Lung (tissue), 12 donors: ENCODE measurements around the gene CHMP6. TPM values are rescaled to one million over a fixed set of nuclear protein-coding genes. Genes with fewer than 3 reads are reported as not detected.

Experiments used
- ATAC-seq: fragments of 200-7000 bp; cut with Tn5 transposase; one replicate; pipeline ENCODE4 v1.9.1; 2020; ENCODE audit warnings: moderate number of reproducible peaks; ENCODE audit not compliant: insufficient read depth, low FRiP score
- DNase-seq, 3 donors: peaks; one replicate each; pipeline ENCODE4 v3.0.0-alpha.2; 2013 to 2017
- H3K27ac ChIP-seq, 2 donors: one replicate each; pipeline ENCODE4 v1.5.1; 2013; ENCODE audit warnings: mild to moderate bottlenecking in 2 of 2, moderate library complexity in 2 of 2, control low read depth in 1 of 2, inconsistent platforms in 1 of 2, low read depth in 1 of 2, low read length in 1 of 2
- H3K27me3 ChIP-seq, 3 donors: one replicate each; pipeline ENCODE4 v1.5.1; 2013; ENCODE audit warnings: low read length in 2 of 3; ENCODE audit not compliant: control insufficient read depth in 3 of 3, insufficient read depth in 3 of 3
- H3K36me3 ChIP-seq, 4 donors: one replicate each; pipeline ENCODE4 v1.5.1; 2013; ENCODE audit warnings: low read length in 4 of 4, mild to moderate bottlenecking in 1 of 4, moderate library complexity in 1 of 4; ENCODE audit not compliant: control insufficient read depth in 4 of 4, insufficient read depth in 4 of 4
- H3K4me1 ChIP-seq, 5 donors: one replicate each; pipeline ENCODE4 v1.5.1; 2013; ENCODE audit warnings: low read length in 5 of 5, mild to moderate bottlenecking in 2 of 5, moderate library complexity in 1 of 5; ENCODE audit not compliant: control insufficient read depth in 5 of 5, insufficient read depth in 5 of 5
- H3K4me3 ChIP-seq: one replicate; pipeline ENCODE4 v1.5.1; 2013; ENCODE audit warnings: mild to moderate bottlenecking, control low read depth, moderate library complexity
- H3K9ac ChIP-seq, 2 donors: one replicate each; pipeline ENCODE4 v1.5.1; 2013; ENCODE audit warnings: low read length in 2 of 2, control low read depth in 1 of 2; ENCODE audit not compliant: insufficient read depth in 1 of 2
- H3K9me3 ChIP-seq, 4 donors: one replicate each; pipeline ENCODE4 v1.5.1; 2013; ENCODE audit warnings: low read length in 3 of 4, mild to moderate bottlenecking in 1 of 4, moderate library complexity in 1 of 4; ENCODE audit not compliant: control insufficient read depth in 4 of 4, insufficient read depth in 3 of 4
- CTCF ChIP-seq: IDR thresholded peaks from 2 replicates; pipeline ENCODE4 v1.5.1; 2012; ENCODE audit warnings: mild to moderate bottlenecking; ENCODE audit errors: control extremely low read depth, extremely low read depth
- WGBS, 2 donors: extraction: QIAGEN DNeasy Blood & Tissue Kit; methylation state at CpG; one replicate each; pipeline ENCODE4 v1.1.7; 2013; 5-methylcytosine and 5-hydroxymethylcytosine counted together
- polyA plus RNA-seq, 2 donors: library from polyadenylated mRNA; stranded (reverse); fragments of 200-250 nt; gene quantifications; one replicate each; pipeline ENCODE4 v1.2.1, GENCODE V29; 2013
- total RNA-seq, 2 donors: library from RNA; depleted of rRNA in 1 of 2; stranded (reverse); fragments of >200 nt in 1 of 2; gene quantifications; one replicate each; pipeline ENCODE4 v1.2.1, GENCODE V29; 2014 to 2021
- donor health status: control.
- donor health status: control.
- donor health status: Bipolar disorder and iron deficiency.
- donor health status: healthy.
- donor health status: DM: yes; HTN: yes; CAD: no.

Gene CHMP6
- total and polyA plus RNA-seq, 4 donors = 18.2 to 36.3 (median 32.2) TPM

- 0 to 1% methylated on average over 38 to 49 of the region's 49 CpGs for WGBS, 2 donors
- no peaks in the 10 kb centered on the region for H3K9me3 ChIP-seq
- ATAC-seq (peak; percentile 32), DNase-seq (no peak)
- peaks cover 0 to 45% (median 30%) of the 10 kb centered on the region in 5 donors for H3K4me1 ChIP-seq
- peaks cover 0 to 6% (median 2%) of the 10 kb centered on the region in 4 donors for H3K36me3 ChIP-seq
- no peaks in the 10 kb centered on the region for H3K27me3 ChIP-seq
- peak overlapping the region in 1 of 2 donors; percentile 36 for H3K9ac ChIP-seq
- no peak for TF ChIP-seq CTCF
- H3K27ac ChIP-seq = peak overlapping the region in 1 of 2 donors; percentile 41
- peak overlapping the region; percentile 56 for H3K4me3 ChIP-seq
Observed at GRCh38 chr17:81034168-81034777, 42.6 kb downstream of the CHMP6 start.

- DNase-seq = peak; percentile 96 to 98 (median 98)
- Histone ChIP-seq H3K9me3 (no peaks in the 10 kb centered on the region), H3K27ac (peak within 1 kb of the TSS; percentile 70 to 79)
Observed at GRCh38 chr17:81034779-81035520, 43.3 kb downstream of the CHMP6 start, which contains the start of gene BAIAP2. BAIAP2 (plus strand) TSS chr17:81035151; CDS start chr17:81035255, 104 bp downstream.

DNA sequence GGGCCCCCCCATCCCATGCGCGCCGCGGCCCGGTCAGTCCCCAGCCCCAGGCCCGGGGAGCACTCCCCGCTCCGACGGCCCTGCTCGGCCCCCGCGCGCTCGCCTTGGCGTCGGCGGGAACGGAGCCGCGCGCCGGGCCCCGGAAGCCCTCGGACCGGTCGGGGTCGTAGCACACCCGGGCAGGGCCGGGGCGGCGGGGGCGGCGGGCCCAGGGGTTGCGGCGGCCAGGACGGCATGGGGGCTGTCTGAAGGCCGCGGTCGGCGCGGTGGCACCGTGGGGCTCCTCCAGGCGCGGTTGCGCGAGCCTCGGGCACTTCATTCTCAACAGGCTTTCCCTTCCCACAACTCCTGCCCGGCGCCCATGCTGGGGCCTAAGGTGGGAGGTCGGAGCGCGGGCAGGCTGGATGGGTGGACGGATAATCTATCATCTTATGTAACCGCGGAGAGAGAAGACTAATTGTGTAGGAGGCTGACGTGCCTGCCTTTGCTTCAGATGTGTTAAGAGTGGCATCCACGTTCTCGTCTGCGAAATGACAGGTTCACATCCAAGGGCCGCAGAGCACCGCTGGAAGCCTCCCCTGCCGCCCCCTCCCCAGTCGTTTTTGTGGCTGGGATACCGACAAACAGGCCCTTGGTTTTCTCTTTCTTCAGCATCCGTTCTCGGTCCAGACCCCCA lies 44.0 kb downstream of the CHMP6 start:
- Histone ChIP-seq H3K36me3 (peaks cover 0 to 6% (median 2%) of the 10 kb centered on the region in 4 donors), H3K9me3 (no peaks in the 10 kb centered on the region), H3K9ac (no peak overlapping the region), H3K27ac (peak overlapping the region in 1 of 2 donors; percentile 79), H3K4me3 (peak overlapping the region; percentile 65), H3K27me3 (no peaks in the 10 kb centered on the region), H3K4me1 (peaks cover 0 to 51% (median 26%) of the 10 kb centered on the region in 5 donors)
- no peak for TF ChIP-seq CTCF
- 7 to 25% methylated on average over 32 to 66 of the region's 66 CpGs for WGBS, 2 donors
- ATAC-seq = no peak
- no peak for DNase-seq

More at GRCh38 chr17:81034779-81035520, 43.3 kb downstream of the CHMP6 start, which contains the start of gene BAIAP2:
- H3K4me3 ChIP-seq = peak within 1 kb of the TSS; percentile 65
- WGBS, 2 donors = 1% methylated on average over 37 to 92 of the region's 92 CpGs
- H3K4me1 ChIP-seq = peaks cover 0 to 48% (median 30%) of the 10 kb centered on the region in 5 donors
- H3K36me3 ChIP-seq = peaks cover 0 to 6% (median 2%) of the 10 kb centered on the region in 4 donors
- no peak for TF ChIP-seq CTCF
- H3K27me3 ChIP-seq = no peaks in the 10 kb centered on the region
- H3K9ac ChIP-seq = peak within 1 kb of the TSS in 1 of 2 donors; percentile 36
- ATAC-seq = peak; percentile 73
